HL-60 (cell line): ENCODE results near the gene MPV17L2.

Experiments used
- DNase-seq, 2 experiments: peaks; one replicate each; pipeline ENCODE4 v3.0.0-alpha.2; 2010 to 2020; ENCODE audit warnings: low read depth in 1 of 2, low spot score in 1 of 2
- H3K27ac ChIP-seq: fragments of 250-450 bp; sonication (Bioruptor Pico); replicated peaks from 2 replicates; pipeline ENCODE4 v1.5.1; 2020; ENCODE audit warnings: mild to moderate bottlenecking, moderate library complexity
- H3K27me3 ChIP-seq: fragments of 250-450 bp; sonication (Bioruptor Pico); 2 replicates; pipeline ENCODE4 v1.5.1; 2021; ENCODE audit warnings: mild to moderate bottlenecking, moderate library complexity; ENCODE audit not compliant: insufficient read depth, poor library complexity, severe bottlenecking
- H3K4me3 ChIP-seq: replicated peaks from 2 replicates; pipeline ENCODE4 v1.5.1; 2011; ENCODE audit warnings: mild to moderate bottlenecking, control low read depth, low read length; ENCODE audit not compliant: insufficient read depth
- CTCF ChIP-seq: IDR thresholded peaks from one replicate; pipeline ENCODE4 v1.5.1; 2011; ENCODE audit warnings: low read length, control low read depth, inconsistent platforms; ENCODE audit not compliant: insufficient read depth
- GABPA ChIP-seq: IDR thresholded peaks from 2 replicates; pipeline ENCODE4 v1.6.1; 2012; ENCODE audit warnings: low read depth
- POLR2AphosphoS5 ChIP-seq: IDR thresholded peaks from 2 replicates; pipeline ENCODE4 v1.6.1; 2012; ENCODE audit warnings: low read depth
- REST ChIP-seq: IDR thresholded peaks from 2 replicates; pipeline ENCODE4 v1.6.1; 2012; ENCODE audit warnings: low read depth; ENCODE audit not compliant: insufficient replicate concordance
- SPI1 ChIP-seq: IDR thresholded peaks from 2 replicates; pipeline ENCODE4 v1.6.1; 2012; ENCODE audit warnings: low read depth, mild to moderate bottlenecking, borderline replicate concordance

MPV17L2 gene

GRCh38 chr19:18221815-18222725 is 29.1 kb downstream of the MPV17L2 start:
- H3K27ac ChIP-seq = no peak overlapping the region

GRCh38 chr19:18223860-18224524 is 31.0 kb downstream of the MPV17L2 start:
- peaks cover 41% of the 10 kb centered on the region for H3K27me3 ChIP-seq
- no peak for TF ChIP-seq REST
- no peak for TF ChIP-seq GABPA
- no peak for TF ChIP-seq POLR2AphosphoS5
- TF ChIP-seq CTCF = no peak
- no peak for TF ChIP-seq SPI1
- peak overlapping the region; percentile 70 for H3K4me3 ChIP-seq
- no peak for DNase-seq
- no peak overlapping the region for H3K27ac ChIP-seq

More at GRCh38 chr19:18221815-18222725, 29.1 kb downstream of the MPV17L2 start:
- no peak overlapping the region for H3K4me3 ChIP-seq
- DNase-seq = no peak
- H3K27me3 ChIP-seq = peaks cover 41% of the 10 kb centered on the region
- TF ChIP-seq SPI1 = no peak
- no peak for TF ChIP-seq POLR2AphosphoS5
- no peak for TF ChIP-seq CTCF
- TF ChIP-seq REST = no peak

GRCh38 chr19:18224525-18225354 is 31.7 kb downstream of the MPV17L2 start:
- H3K27me3 ChIP-seq = peaks cover 40% of the 10 kb centered on the region
- peak; percentile 93 to 94 for DNase-seq
- H3K4me3 ChIP-seq = peak overlapping the region; percentile 70
- no peak overlapping the region for H3K27ac ChIP-seq
- TF ChIP-seq REST (no peak), POLR2AphosphoS5 (no peak), CTCF (no peak), GABPA (no peak), SPI1 (no peak)
